ENCODE measurements around the gene SPACA4. TPM values are rescaled to one million over a fixed set of nuclear protein-coding genes. Genes with fewer than 3 reads are reported as not detected.

SPACA4 gene
- total RNA-seq, 4 donors from 2014 or later, result 0.67 TPM; not detected in 3

DNA sequence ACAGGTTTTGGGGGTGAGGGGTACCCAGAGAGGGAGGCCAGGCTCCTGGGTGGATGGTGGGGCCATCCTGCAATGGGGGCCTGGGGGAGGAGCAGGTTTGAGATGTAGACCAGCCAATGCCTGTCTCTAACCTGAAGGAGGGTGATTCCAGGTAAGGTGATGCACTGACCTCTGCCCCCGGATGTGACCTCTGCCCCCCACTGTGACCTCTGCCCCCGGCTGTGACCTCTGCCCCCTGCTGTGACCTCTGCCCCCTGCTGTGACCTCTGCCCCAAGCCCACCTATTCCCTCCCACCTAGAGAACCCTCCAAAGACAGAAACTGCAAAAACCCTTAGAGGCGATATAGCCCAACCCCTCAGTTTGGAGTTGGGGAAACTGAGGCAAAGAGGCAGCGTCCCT, 10.3 kb upstream of the SPACA4 start:
- Histone ChIP-seq H3K4me1 (no peaks in the 10 kb centered on the region), H3K9me3 (no peaks in the 10 kb centered on the region), H3K36me3 (no peaks in the 10 kb centered on the region), H3K27me3 (no peaks in the 10 kb centered on the region), H3K27ac (no peak overlapping the region), H3K4me3 (replicated peaks in 1 of 3) (no peak overlapping the region)
- 90 to 92% methylated on average over 2 to 4 of the region's 4 CpGs for WGBS, 2 donors
- no peak for TF ChIP-seq POLR2A (IDR thresholded peaks at IDR 0.05)
- intact Hi-C loops (cut with DNase I), result no loop called here
- DNase-seq, result no peak

DNA sequence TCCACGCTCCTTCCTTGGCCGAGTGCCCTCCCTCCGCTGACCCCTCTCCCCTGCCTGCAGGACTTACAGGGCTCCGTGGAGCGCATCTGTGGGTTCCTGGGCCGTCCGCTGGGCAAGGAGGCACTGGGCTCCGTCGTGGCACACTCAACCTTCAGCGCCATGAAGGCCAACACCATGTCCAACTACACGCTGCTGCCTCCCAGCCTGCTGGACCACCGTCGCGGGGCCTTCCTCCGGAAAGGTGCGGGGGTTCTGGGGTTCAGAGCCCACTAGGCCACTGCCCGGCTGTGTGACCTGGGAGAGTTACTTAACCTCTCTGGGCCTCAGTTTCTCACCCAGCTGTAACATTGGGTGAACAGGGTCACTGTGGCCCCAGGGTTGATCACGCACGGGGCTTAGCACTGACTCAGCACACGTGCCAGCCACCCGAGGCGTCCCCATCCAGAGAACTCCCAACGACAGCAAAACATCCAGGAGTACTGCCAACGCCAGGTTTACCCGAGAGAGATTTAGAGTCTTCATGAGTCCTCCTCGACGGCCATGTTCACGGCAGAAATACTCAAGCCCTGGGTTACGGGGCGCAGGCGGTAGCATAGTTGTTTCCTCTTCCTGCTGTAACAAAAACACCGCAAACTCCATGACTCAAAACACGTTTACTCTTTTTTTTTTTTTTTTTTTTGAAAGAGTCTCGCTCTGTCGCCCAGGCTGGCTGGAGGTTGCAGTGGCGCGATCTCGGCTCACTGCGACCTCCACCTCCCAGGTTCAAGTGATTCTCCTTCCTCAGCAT, 9.7 kb upstream of the SPACA4 start:
- H3K4me3 ChIP-seq (replicated peaks in 1 of 3), result no peak overlapping the region

GRCh38 chr19:48598996-48599700, 7.4 kb upstream of the SPACA4 start:
- Histone ChIP-seq H3K27me3 (no peaks in the 10 kb centered on the region), H3K27ac (no peak overlapping the region), H3K4me1 (no peaks in the 10 kb centered on the region), H3K9me3 (no peaks in the 10 kb centered on the region), H3K36me3 (no peaks in the 10 kb centered on the region), H3K4me3 (replicated peaks in 1 of 3) (no peak overlapping the region)
- no peak for DNase-seq
- no peak for TF ChIP-seq POLR2A (IDR thresholded peaks at IDR 0.05)
- TF ChIP-seq, protein P1, sequence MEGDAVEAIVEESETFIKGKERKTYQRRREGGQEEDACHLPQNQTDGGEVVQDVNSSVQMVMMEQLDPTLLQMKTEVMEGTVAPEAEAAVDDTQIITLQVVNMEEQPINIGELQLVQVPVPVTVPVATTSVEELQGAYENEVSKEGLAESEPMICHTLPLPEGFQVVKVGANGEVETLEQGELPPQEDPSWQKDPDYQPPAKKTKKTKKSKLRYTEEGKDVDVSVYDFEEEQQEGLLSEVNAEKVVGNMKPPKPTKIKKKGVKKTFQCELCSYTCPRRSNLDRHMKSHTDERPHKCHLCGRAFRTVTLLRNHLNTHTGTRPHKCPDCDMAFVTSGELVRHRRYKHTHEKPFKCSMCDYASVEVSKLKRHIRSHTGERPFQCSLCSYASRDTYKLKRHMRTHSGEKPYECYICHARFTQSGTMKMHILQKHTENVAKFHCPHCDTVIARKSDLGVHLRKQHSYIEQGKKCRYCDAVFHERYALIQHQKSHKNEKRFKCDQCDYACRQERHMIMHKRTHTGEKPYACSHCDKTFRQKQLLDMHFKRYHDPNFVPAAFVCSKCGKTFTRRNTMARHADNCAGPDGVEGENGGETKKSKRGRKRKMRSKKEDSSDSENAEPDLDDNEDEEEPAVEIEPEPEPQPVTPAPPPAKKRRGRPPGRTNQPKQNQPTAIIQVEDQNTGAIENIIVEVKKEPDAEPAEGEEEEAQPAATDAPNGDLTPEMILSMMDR (IDR thresholded peaks at IDR 0.05), result no peak
- 52 to 56% methylated on average over 18 to 24 of the region's 30 CpGs for WGBS, 2 donors
- intact Hi-C loops (cut with DNase I), result no loop called here

More for the DNA sequence above, 9.7 kb upstream of the SPACA4 start:
- WGBS, 2 donors, result 74 to 77% methylated on average over 34 to 36 of the region's 39 CpGs
- TF ChIP-seq, protein P1 (IDR thresholded peaks at IDR 0.05), result no peak
- no peak for TF ChIP-seq POLR2A (IDR thresholded peaks at IDR 0.05)
- intact Hi-C loops (cut with DNase I), result no loop called here
- H3K4me1 ChIP-seq, result no peaks in the 10 kb centered on the region
- H3K36me3 ChIP-seq, result no peaks in the 10 kb centered on the region
- DNase-seq, result no peak
- no peaks in the 10 kb centered on the region for H3K9me3 ChIP-seq
- no peak overlapping the region for H3K27ac ChIP-seq
- H3K27me3 ChIP-seq, result no peaks in the 10 kb centered on the region

GRCh38 chr19:48600679-48601417, 5.7 kb upstream of the SPACA4 start:
- 85 to 86% methylated on average over 13 to 15 of the region's 21 CpGs for WGBS, 2 donors
- Histone ChIP-seq H3K9me3 (no peaks in the 10 kb centered on the region), H3K27ac (no peak overlapping the region), H3K4me1 (no peaks in the 10 kb centered on the region), H3K27me3 (no peaks in the 10 kb centered on the region), H3K36me3 (no peaks in the 10 kb centered on the region), H3K4me3 (replicated peaks in 1 of 3) (no peak overlapping the region)
- no peak for DNase-seq
- TF ChIP-seq, protein P1 (IDR thresholded peaks at IDR 0.05), result no peak
- TF ChIP-seq POLR2A (IDR thresholded peaks at IDR 0.05), result no peak
- intact Hi-C loops (cut with DNase I), result no loop called here

DNA sequence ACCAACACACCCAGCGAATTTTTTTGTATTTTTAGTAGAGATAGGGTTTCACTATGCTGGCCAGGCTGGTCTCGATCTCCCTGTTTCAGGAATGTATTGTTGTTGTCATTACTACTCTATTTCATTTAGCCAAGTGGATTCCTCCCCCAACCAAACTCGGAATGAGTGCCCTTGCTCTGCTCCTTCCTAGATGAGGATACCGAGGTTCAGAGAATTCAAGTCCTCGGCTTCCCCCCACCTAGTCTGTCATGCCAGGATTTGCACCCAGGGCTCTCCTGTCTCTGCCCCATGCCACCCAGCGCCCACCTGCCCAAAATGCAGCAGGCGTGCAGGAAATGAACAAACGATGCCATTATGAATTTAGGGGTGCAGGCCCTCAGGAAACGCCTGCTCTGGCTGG, 3.5 kb upstream of the SPACA4 start:
- DNase-seq, result no peak
- 81 to 86% methylated on average over 9 of the region's 9 CpGs for WGBS, 2 donors

More for the DNA sequence above, 3.5 kb upstream of the SPACA4 start:
- no peak overlapping the region for H3K27ac ChIP-seq
- no peaks in the 10 kb centered on the region for H3K36me3 ChIP-seq
- H3K27me3 ChIP-seq, result no peaks in the 10 kb centered on the region
- H3K4me1 ChIP-seq, result no peaks in the 10 kb centered on the region
- H3K4me3 ChIP-seq (replicated peaks in 1 of 3), result no peak overlapping the region
- intact Hi-C loops (cut with DNase I), result no loop called here
- H3K9me3 ChIP-seq, result no peaks in the 10 kb centered on the region
- TF ChIP-seq POLR2A (IDR thresholded peaks at IDR 0.05), result no peak
- TF ChIP-seq, protein P1 (IDR thresholded peaks at IDR 0.05), result no peak
